Osteoblast (primary cell): ENCODE data around the gene CORO2A. TPM values are rescaled to one million over a fixed set of nuclear protein-coding genes. Genes with fewer than 3 reads are reported as not detected.
"Not testable (repeated sequence)": the region's sequence is repeated elsewhere in the genome, so short reads cannot be mapped to it uniquely, and the experiment has no call there.

ENCODE experiments used
- DNase-seq: peaks from one replicate; pipeline ENCODE4 v3.0.0; 2011; ENCODE audit warnings: low spot score, mixed read lengths; ENCODE audit not compliant: insufficient read length; ENCODE audit errors: missing footprints
- H2AFZ ChIP-seq: 2 replicates; pipeline ENCODE4 v1.6.0; 2011; ENCODE audit warnings: mild to moderate bottlenecking, low read length
- H3K27ac ChIP-seq: 2 replicates; pipeline ENCODE4 v1.5.1; 2011; ENCODE audit warnings: mild to moderate bottlenecking, low read depth, low read length, moderate library complexity
- H3K27me3 ChIP-seq: 2 replicates; pipeline ENCODE4 v1.6.0; 2012; ENCODE audit warnings: mild to moderate bottlenecking, control low read depth, inconsistent platforms, low read length, moderate library complexity; ENCODE audit not compliant: insufficient read depth
- H3K36me3 ChIP-seq: 2 replicates; pipeline ENCODE4 v1.5.1; 2011; ENCODE audit warnings: mild to moderate bottlenecking, low read length, control low read depth, moderate library complexity; ENCODE audit not compliant: insufficient read depth
- H3K4me1 ChIP-seq: 2 replicates; pipeline ENCODE4 v1.5.1; 2011; ENCODE audit warnings: mild to moderate bottlenecking, low read length, control low read depth, moderate library complexity; ENCODE audit not compliant: insufficient read depth
- H3K4me2 ChIP-seq: 2 replicates; pipeline ENCODE4 v1.6.0; 2011; ENCODE audit warnings: mild to moderate bottlenecking, low read length; ENCODE audit not compliant: insufficient read depth
- H3K4me3 ChIP-seq: fragments of 200-600 bp; sonication (generic); 3 replicates; pipeline ENCODE4 v1.5.1; 2012; ENCODE audit warnings: mild to moderate bottlenecking, low read length, inconsistent platforms; ENCODE audit not compliant: insufficient read depth
- H3K79me2 ChIP-seq: 2 replicates; pipeline ENCODE4 v1.6.0; 2012; ENCODE audit warnings: mild to moderate bottlenecking, low read length, control low read depth, inconsistent platforms; ENCODE audit not compliant: insufficient read depth
- H3K9me3 ChIP-seq: 2 replicates; pipeline ENCODE4 v1.5.1; 2011; ENCODE audit warnings: low read depth, low read length, control low read depth
- H4K20me1 ChIP-seq: 2 replicates; pipeline ENCODE4 v1.6.0; 2012; ENCODE audit warnings: mild to moderate bottlenecking, low read length, control low read depth; ENCODE audit not compliant: insufficient read depth
- CTCF ChIP-seq: IDR thresholded peaks from 2 replicates; pipeline ENCODE4 v1.5.1; 2011; ENCODE audit warnings: mild to moderate bottlenecking, low read depth, low read length, moderate library complexity; ENCODE audit errors: extremely low read depth
- total RNA-seq: library from RNA; depleted of rRNA; stranded (reverse); fragments of >200 nt; gene quantifications from 2 replicates; pipeline ENCODE4 v1.2.3, GENCODE V29; 2012

Gene CORO2A
- total RNA-seq, 1 donor, result 0.72 TPM

DNA sequence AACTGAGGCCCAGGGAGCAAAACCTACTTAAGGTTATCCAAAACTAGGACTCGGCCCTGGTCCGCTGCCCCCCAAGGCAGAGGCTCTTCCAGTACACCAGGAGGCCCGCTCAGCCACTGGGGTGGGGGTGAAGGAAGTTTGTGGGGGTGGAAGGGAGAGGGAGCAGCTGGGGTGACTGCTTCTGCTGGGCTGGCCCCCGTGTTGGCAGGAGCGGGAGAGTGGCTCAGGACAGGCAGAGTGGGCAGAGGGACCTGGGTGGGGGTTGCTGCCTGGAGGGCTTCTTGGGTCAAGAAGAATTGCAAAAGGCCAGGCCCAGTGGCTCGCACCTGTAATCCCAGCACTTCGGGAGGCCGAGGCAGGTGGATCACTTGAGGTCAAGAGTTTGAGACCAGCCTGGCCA is 65.2 kb downstream of the CORO2A start:
- Histone ChIP-seq H3K4me2 (no peak overlapping the region), H3K27me3 (no peaks in the 10 kb centered on the region), H3K27ac (no peak overlapping the region), H3K4me3 (no peak overlapping the region), H3K9me3 (no peaks in the 10 kb centered on the region), H3K79me2 (no peaks in the 10 kb centered on the region), H3K36me3 (no peaks in the 10 kb centered on the region), H3K4me1 (no peaks in the 10 kb centered on the region), H2AFZ (no peak overlapping the region), H4K20me1 (no peaks in the 10 kb centered on the region)
- no peak for DNase-seq
- no peak for TF ChIP-seq CTCF

DNA sequence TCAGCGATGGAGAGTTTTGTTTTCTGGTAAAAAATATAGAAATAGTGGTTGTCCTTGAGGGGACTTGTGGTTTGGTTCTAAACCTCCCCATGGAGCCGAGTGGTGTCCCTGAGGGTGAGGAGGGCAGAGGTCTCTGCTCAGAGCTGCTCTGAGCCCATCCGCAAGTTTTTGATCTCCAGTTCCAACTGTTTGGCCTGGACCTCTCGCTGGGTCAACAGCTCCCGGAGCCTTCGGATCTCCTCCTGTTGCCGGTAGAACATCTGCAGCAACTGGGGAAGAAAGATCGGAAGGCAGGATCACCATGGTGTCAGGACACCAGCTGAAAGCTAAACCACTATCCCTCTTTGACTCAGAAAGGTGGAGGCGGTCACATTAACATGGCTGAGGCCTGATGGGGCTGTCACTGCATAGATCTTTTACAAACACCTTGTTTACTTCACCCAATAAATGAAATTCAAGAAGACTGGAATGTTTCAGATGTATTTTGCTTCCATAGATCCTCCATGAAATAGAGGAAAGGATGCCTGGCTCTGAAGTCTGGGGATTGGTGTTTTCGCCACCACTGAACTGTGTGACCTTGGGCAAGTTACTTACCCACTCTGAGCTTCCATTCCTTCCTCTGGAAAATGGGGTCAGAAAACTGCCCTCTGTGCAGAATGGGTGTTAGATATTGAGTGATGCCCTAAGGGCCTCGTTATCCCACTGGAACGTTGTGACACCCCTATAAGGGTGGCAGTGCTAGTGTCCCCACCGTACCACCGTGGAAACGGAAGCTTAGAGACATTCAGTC is 67.6 kb downstream of the CORO2A start:
- H3K4me3 ChIP-seq, result no peak overlapping the region
- no peak overlapping the region for H2AFZ ChIP-seq
- no peak overlapping the region for H3K27ac ChIP-seq
- H3K27me3 ChIP-seq, result no peaks in the 10 kb centered on the region
- DNase-seq, result no peak
- TF ChIP-seq CTCF, result no peak
- no peaks in the 10 kb centered on the region for H4K20me1 ChIP-seq
- no peaks in the 10 kb centered on the region for H3K9me3 ChIP-seq
- no peaks in the 10 kb centered on the region for H3K79me2 ChIP-seq
- H3K4me1 ChIP-seq, result no peaks in the 10 kb centered on the region
- H3K36me3 ChIP-seq, result no peaks in the 10 kb centered on the region
- H3K4me2 ChIP-seq, result no peak overlapping the region

GRCh38 chr9:98124091-98124490 is 68.3 kb downstream of the CORO2A start:
- not testable (repeated sequence) for H3K4me2 ChIP-seq, DNase-seq, H3K79me2 ChIP-seq, H3K27me3 ChIP-seq, H3K36me3 ChIP-seq, H3K4me1 ChIP-seq, H3K4me3 ChIP-seq, H3K27ac ChIP-seq, H2AFZ ChIP-seq, H4K20me1 ChIP-seq, H3K9me3 ChIP-seq

- H2AFZ ChIP-seq, result no peak overlapping the region
- H3K4me3 ChIP-seq, result no peak overlapping the region
- no peaks in the 10 kb centered on the region for H3K36me3 ChIP-seq
- no peaks in the 10 kb centered on the region for H4K20me1 ChIP-seq
- H3K27me3 ChIP-seq, result no peaks in the 10 kb centered on the region
- no peak for TF ChIP-seq CTCF
- H3K27ac ChIP-seq, result no peak overlapping the region
- H3K9me3 ChIP-seq, result no peaks in the 10 kb centered on the region
- H3K4me1 ChIP-seq, result peaks cover 5% of the 10 kb centered on the region
- peak; percentile 47 for DNase-seq
- H3K79me2 ChIP-seq, result no peaks in the 10 kb centered on the region
- H3K4me2 ChIP-seq, result no peak overlapping the region
These were observed 71.4 kb downstream of the CORO2A start for GRCh38 chr9:98121058-98121457.
